ENCODE results near the gene TOB2.

GRCh38 chr22:41384128-41384527 lies 62.5 kb downstream of the TOB2 start:
- no peak for TF ChIP-seq TAF1 (IDR thresholded peaks at IDR 0.05; ENCODE audit: low read depth)
- TF ChIP-seq CTCF (IDR thresholded peaks at IDR 0.05; ENCODE audit: poor library complexity, severe bottlenecking) = no peak
- no peak for TF ChIP-seq EP300 (conservative IDR thresholded peaks at IDR 0.05; ENCODE audit: poor library complexity, severe bottlenecking)
